CD4-positive, CD25-positive, alpha-beta regulatory T cell (primary cell): ENCODE data around the gene CACFD1. TPM values are rescaled to one million over a fixed set of nuclear protein-coding genes. Genes with fewer than 3 reads are reported as not detected.

Experiments
- ATAC-seq, 2 donors: fragments of 150-1000 bp; cut with Tn5 transposase; one replicate each; pipeline ENCODE4 v1.10.0; 2021; ENCODE audit warnings: low read depth in 2 of 2, moderate number of reproducible peaks in 2 of 2, moderate library complexity in 1 of 2
- DNase-seq, 3 donors: peaks; one replicate each; pipeline versions ENCODE4 v3.0.0 to v3.0.0-alpha.2; 2012 to 2022; ENCODE audit warnings: mixed read lengths in 1 of 3
- H3K27ac ChIP-seq: one replicate; pipeline ENCODE4 v1.7.0; 2013; ENCODE audit warnings: mild to moderate bottlenecking, low read length; ENCODE audit not compliant: insufficient read depth, poor library complexity, severe bottlenecking
- H3K27me3 ChIP-seq: one replicate; pipeline ENCODE4 v1.7.0; 2013; ENCODE audit warnings: low read length; ENCODE audit not compliant: control insufficient read depth, insufficient read depth
- H3K36me3 ChIP-seq: one replicate; pipeline ENCODE4 v1.7.0; 2013; ENCODE audit warnings: mild to moderate bottlenecking, low read length, moderate library complexity; ENCODE audit not compliant: control insufficient read depth, insufficient read depth
- H3K4me1 ChIP-seq: 2 replicates; pipeline ENCODE4 v1.7.0; 2013; ENCODE audit warnings: mild to moderate bottlenecking, low read length; ENCODE audit not compliant: insufficient read depth, control insufficient read depth, poor library complexity, severe bottlenecking
- H3K4me3 ChIP-seq: one replicate; pipeline ENCODE4 v1.7.0; 2013; ENCODE audit warnings: low read depth, mild to moderate bottlenecking, low read length, moderate library complexity
- H3K9me3 ChIP-seq, 2 experiments: 1 replicate in 1 of 2; 2 replicates in 1 of 2; pipeline ENCODE4 v1.7.0; 2013; ENCODE audit warnings: low read length in 2 of 2, mild to moderate bottlenecking in 1 of 2, moderate library complexity in 1 of 2; ENCODE audit not compliant: control insufficient read depth in 2 of 2
- H3K27ac Mint-ChIP-seq, 3 donors: one replicate each; pipeline ENCODE4 v1.8.0; 2020 to 2022; ENCODE audit warnings: mild to moderate bottlenecking in 3 of 3, mixed read lengths in 3 of 3, moderate library complexity in 2 of 3
- H3K27me3 Mint-ChIP-seq: one replicate; pipeline ENCODE4 v1.8.0; 2022; ENCODE audit warnings: mild to moderate bottlenecking, mixed read lengths
- H3K36me3 Mint-ChIP-seq: one replicate; pipeline ENCODE4 v1.8.0; 2020; ENCODE audit warnings: mixed read lengths
- H3K4me1 Mint-ChIP-seq, 4 donors: one replicate each; pipeline ENCODE4 v1.8.0; 2020 to 2022; ENCODE audit warnings: mixed read lengths in 4 of 4, mild to moderate bottlenecking in 1 of 4
- H3K4me3 Mint-ChIP-seq, 4 donors: one replicate each; pipeline ENCODE4 v1.8.0; 2020 to 2022; ENCODE audit warnings: mild to moderate bottlenecking in 4 of 4, mixed read lengths in 4 of 4, moderate library complexity in 3 of 4
- H3K9me3 Mint-ChIP-seq, 7 donors: one replicate each; pipeline ENCODE4 v1.8.0; 2020 to 2022; ENCODE audit warnings: mixed read lengths in 7 of 7, mild to moderate bottlenecking in 3 of 7, moderate library complexity in 2 of 7
- polyA plus RNA-seq, 4 donors: library from polyadenylated mRNA; unstranded; fragments of 300-500 nt; fragmentation: Illumina TruSeq; gene quantifications; one replicate each; pipeline ENCODE4 v1.2.3, GENCODE V29; 2021
- total RNA-seq: library from RNA; stranded (reverse); gene quantifications from one replicate; pipeline ENCODE4 v1.2.3, GENCODE V29; 2022

The CACFD1 gene
- total and polyA plus RNA-seq, 5 donors from 2014 or later: 1.2 to 3.0 (median 1.8) TPM

DNA sequence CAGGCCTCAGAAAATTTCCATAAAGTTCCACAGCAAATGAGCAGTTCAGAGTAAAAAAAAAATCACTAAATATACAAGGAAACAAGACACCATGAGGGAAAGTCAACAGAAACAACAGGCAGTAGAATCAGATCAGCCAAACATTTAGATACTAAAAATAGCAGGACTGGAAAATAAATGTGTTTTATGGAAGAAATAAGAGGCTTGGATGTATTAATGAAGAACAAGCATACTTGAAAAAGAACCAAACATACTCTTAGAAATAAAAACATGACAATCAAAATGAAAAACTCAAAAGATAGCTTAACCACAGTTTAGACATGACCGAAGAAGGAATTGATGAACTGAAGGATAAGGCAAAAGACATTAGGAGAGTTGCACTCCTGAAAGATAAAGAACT is 42.3 kb downstream of the CACFD1 start:
- Mint-ChIP-seq H3K27ac (no peak overlapping the region), H3K9me3 (peaks cover 0 to 21% (median 4%) of the 10 kb centered on the region in 7 donors), H3K4me1 (peaks cover 0 to under 1% (median 0%) of the 10 kb centered on the region in 4 donors), H3K27me3 (peaks cover 7% of the 10 kb centered on the region), H3K36me3 (peaks cover 5% of the 10 kb centered on the region), H3K4me3 (no peak overlapping the region)
- H3K4me1 ChIP-seq: no peaks in the 10 kb centered on the region
- no peak overlapping the region for H3K27ac ChIP-seq
- no peaks in the 10 kb centered on the region for H3K36me3 ChIP-seq
- no peak for ATAC-seq
- no peaks in the 10 kb centered on the region for H3K27me3 ChIP-seq
- DNase-seq: no peak
- H3K4me3 ChIP-seq: no peak overlapping the region
- peaks cover 16 to 17% of the 10 kb centered on the region in 2 experiments for H3K9me3 ChIP-seq

DNA sequence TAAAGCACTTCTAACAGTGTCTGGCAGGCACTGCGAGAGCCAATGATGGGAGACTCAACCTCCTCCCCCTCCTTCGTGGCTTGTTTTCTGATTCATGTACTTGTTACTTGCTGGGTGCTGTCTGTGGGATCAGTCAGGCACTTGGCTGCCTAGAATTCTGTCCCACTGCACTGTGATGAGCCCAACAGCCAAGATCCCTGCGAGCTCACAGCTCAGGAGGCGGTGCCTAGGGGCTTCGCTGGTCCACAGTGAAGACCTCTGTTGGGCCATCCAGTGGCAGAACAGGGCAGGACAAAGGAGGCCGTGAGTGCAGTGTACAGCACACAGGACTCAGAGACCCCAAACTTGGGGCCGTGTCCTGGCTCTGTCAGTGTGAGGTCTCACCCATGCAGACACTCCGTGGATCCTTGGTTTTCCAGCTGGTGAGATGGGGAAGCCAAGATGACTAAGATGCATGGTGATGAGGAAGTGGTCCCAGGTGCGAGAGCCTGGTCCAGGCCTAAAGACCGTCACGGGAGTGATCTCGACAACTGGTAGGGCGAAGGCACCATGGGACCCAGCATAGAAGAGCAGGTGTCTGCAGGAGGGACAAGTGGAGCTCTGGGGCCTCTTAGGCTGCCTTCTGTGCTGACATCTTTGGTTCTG is 45.5 kb downstream of the CACFD1 start:
- no peak overlapping the region for H3K4me3 Mint-ChIP-seq
- peaks cover 5% of the 10 kb centered on the region for H3K36me3 Mint-ChIP-seq
- H3K27me3 Mint-ChIP-seq: peaks cover 7% of the 10 kb centered on the region
- H3K4me1 ChIP-seq: peaks cover 18% of the 10 kb centered on the region
- no peak overlapping the region for H3K4me3 ChIP-seq
- no peaks in the 10 kb centered on the region for H3K36me3 ChIP-seq
- H3K27me3 ChIP-seq: no peaks in the 10 kb centered on the region
- H3K9me3 Mint-ChIP-seq: peaks cover 0 to 21% (median 3%) of the 10 kb centered on the region in 7 donors
- peaks cover 16 to 17% of the 10 kb centered on the region in 2 experiments for H3K9me3 ChIP-seq
- DNase-seq (no peak), ATAC-seq (no peak)
- H3K27ac Mint-ChIP-seq: peak overlapping the region in 1 of 3 donors; percentile 85
- peaks cover 0 to 28% (median 8%) of the 10 kb centered on the region in 4 donors for H3K4me1 Mint-ChIP-seq
- H3K27ac ChIP-seq: no peak overlapping the region

- no peak for ATAC-seq
- Mint-ChIP-seq H3K4me3 (no peak overlapping the region), H3K27ac (no peak overlapping the region)
Observed at GRCh38 chr9:133505901-133506652, 46.3 kb downstream of the CACFD1 start.

GRCh38 chr9:133506653-133507038 is 46.9 kb downstream of the CACFD1 start:
- Mint-ChIP-seq H3K9me3 (peaks cover 0 to 15% (median 3%) of the 10 kb centered on the region in 7 donors), H3K4me3 (no peak overlapping the region), H3K4me1 (peaks cover 0 to 31% (median 8%) of the 10 kb centered on the region in 4 donors), H3K36me3 (peaks cover 5% of the 10 kb centered on the region), H3K27me3 (peaks cover 7% of the 10 kb centered on the region), H3K27ac (no peak overlapping the region)
- DNase-seq (no peak), ATAC-seq (no peak)
- Histone ChIP-seq H3K36me3 (no peaks in the 10 kb centered on the region), H3K4me1 (peaks cover 18% of the 10 kb centered on the region), H3K9me3 (peaks cover 10% of the 10 kb centered on the region in 2 experiments), H3K27ac (no peak overlapping the region), H3K27me3 (no peaks in the 10 kb centered on the region), H3K4me3 (no peak overlapping the region)

More at GRCh38 chr9:133505901-133506652, 46.3 kb downstream of the CACFD1 start:
- Mint-ChIP-seq H3K9me3 (peaks cover 0 to 20% (median 3%) of the 10 kb centered on the region in 7 donors), H3K27me3 (peaks cover 7% of the 10 kb centered on the region), H3K36me3 (peaks cover 5% of the 10 kb centered on the region), H3K4me1 (peaks cover 0 to 31% (median 8%) of the 10 kb centered on the region in 4 donors)
- no peak for DNase-seq
- Histone ChIP-seq H3K27ac (no peak overlapping the region), H3K9me3 (peaks cover 15 to 16% of the 10 kb centered on the region in 2 experiments), H3K4me1 (peaks cover 18% of the 10 kb centered on the region), H3K36me3 (no peaks in the 10 kb centered on the region), H3K4me3 (no peak overlapping the region), H3K27me3 (no peaks in the 10 kb centered on the region)

DNA sequence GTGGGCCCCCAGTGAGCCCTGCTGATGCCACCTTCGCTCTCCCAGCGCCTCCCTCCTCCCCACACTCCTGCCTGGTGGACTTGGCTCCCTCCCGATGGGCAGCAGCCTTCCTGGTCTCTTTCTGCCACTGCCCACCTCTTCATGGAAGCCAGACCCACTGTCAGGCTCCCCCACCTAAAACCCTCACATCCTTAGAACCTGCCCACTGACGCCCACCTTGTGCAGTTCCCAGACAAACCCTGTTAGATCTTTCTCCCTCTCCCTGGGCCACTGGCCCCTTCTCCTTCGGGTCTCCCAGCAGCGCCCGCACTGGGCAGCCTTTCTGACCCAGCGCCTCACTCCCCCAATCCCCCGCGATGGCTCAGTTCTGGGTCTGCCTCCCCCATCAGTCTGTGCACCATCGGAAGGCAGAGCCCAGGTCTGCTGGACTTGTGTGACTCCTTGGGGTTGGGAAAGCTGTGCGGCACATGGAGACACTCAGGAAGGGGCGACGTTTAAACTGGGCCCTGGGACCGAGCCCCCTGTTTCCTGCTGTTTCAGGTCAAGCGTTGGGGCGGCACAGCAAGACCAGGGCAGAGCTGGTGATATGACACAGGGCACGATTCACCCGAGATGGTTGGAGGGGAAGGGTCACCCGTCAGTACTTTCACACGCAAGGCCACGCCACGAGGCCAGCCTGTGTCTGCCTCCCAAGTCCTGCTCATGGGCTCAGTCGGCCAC is 47.6 kb downstream of the CACFD1 start:
- DNase-seq (no peak), ATAC-seq (no peak)
- Mint-ChIP-seq H3K9me3 (peaks cover 0 to 7% (median 1%) of the 10 kb centered on the region in 7 donors), H3K27ac (peak overlapping the region; percentile 73 to 97 (median 93)), H3K36me3 (peaks cover 2% of the 10 kb centered on the region), H3K4me3 (no peak overlapping the region), H3K4me1 (peaks cover 0 to 31% (median 8%) of the 10 kb centered on the region in 4 donors), H3K27me3 (peaks cover under 1% of the 10 kb centered on the region)
- no peaks in the 10 kb centered on the region for H3K36me3 ChIP-seq
- no peak overlapping the region for H3K27ac ChIP-seq
- no peaks in the 10 kb centered on the region for H3K27me3 ChIP-seq
- H3K9me3 ChIP-seq: peaks cover 2 to 3% of the 10 kb centered on the region in 2 experiments
- no peak overlapping the region for H3K4me3 ChIP-seq
- peaks cover 18% of the 10 kb centered on the region for H3K4me1 ChIP-seq

GRCh38 chr9:133508046-133508445 is 48.3 kb downstream of the CACFD1 start:
- peaks cover 18% of the 10 kb centered on the region for H3K4me1 ChIP-seq
- Mint-ChIP-seq H3K27me3 (no peaks in the 10 kb centered on the region), H3K27ac (peak overlapping the region; percentile 93 to 97 (median 96)), H3K4me1 (peaks cover 0 to 31% (median 8%) of the 10 kb centered on the region in 4 donors), H3K4me3 (peak overlapping the region in 2 of 4 donors; percentile 15 to 29), H3K9me3 (peaks cover 0 to 4% (median 0%) of the 10 kb centered on the region in 7 donors), H3K36me3 (no peaks in the 10 kb centered on the region)
- H3K27me3 ChIP-seq: no peaks in the 10 kb centered on the region
- H3K36me3 ChIP-seq: no peaks in the 10 kb centered on the region
- H3K27ac ChIP-seq: no peak overlapping the region
- ATAC-seq: no peak
- no peaks in the 10 kb centered on the region for H3K9me3 ChIP-seq
- no peak for DNase-seq
- H3K4me3 ChIP-seq: no peak overlapping the region

DNA sequence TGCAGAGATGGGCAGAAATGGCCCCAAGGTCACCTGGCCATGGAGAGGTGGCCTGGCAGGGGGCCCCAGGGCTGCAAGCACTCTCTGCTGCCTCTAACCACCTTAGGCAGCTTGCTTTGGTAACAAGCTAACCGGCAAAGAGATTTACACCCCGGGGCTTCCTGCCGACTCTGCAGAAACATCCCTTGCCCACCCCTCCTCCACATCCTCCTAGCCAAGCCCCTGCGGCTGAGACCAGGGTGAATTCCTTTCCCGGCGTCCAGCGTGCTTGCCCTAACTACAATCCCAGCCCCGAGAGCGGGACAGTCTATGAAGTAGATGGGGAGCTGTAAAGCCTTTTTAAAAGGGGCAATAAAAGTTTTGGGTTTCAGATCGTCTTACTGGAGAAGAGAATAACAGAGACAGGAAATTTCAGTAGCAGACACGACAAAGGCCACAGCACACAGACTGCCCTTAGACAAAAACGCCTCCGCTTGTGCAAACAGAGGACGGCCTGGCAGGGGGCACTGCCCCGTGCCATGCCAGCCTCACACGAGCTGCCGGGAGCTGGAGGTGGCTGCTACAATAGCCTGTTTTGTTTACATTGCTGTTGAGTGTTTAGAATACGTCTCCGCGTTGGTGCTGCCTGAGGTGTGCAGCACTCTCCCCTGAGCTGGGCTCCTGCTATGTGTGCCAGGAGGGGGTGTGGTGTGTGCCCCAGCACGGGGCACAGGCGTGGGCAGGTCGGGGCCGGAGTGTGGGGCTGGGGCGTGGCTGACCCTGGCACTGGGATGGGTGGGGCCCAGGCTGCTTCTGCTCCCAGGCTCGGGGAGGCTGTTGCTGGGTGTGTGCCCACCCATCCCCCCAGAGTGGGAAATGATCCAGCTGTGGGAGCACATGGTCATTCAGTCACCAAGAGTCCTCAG is 49.7 kb downstream of the CACFD1 start:
- Mint-ChIP-seq H3K36me3 (no peaks in the 10 kb centered on the region), H3K27ac (peak overlapping the region; percentile 90 to 96 (median 93)), H3K4me1 (peaks cover 0 to 31% (median 8%) of the 10 kb centered on the region in 4 donors), H3K27me3 (no peaks in the 10 kb centered on the region), H3K9me3 (no peaks in the 10 kb centered on the region), H3K4me3 (peak overlapping the region; percentile 41 to 92 (median 89))
- Histone ChIP-seq H3K4me3 (peak overlapping the region; percentile 64), H3K4me1 (peaks cover 18% of the 10 kb centered on the region), H3K27me3 (no peaks in the 10 kb centered on the region), H3K36me3 (no peaks in the 10 kb centered on the region), H3K27ac (peak overlapping the region; percentile 53), H3K9me3 (no peaks in the 10 kb centered on the region)
- DNase-seq: peak in 2 of 3 donors; percentile 41 to 74
- peak; percentile 72 to 76 for ATAC-seq
